GM21381 (cell line): Measurements from ENCODE around the gene IL18BP.

ENCODE experiments used
- ATAC-seq: cut with Tn5 transposase; IDR thresholded peaks from one replicate; pipeline ENCODE4 v1.9.1; 2021; ENCODE audit warnings: mild to moderate bottlenecking, moderate library complexity; ENCODE audit not compliant: unreplicated experiment

IL18BP gene

GRCh38 chr11:72040491-72041363 lies 42.0 kb downstream of the IL18BP start:
- ATAC-seq: no peak

GRCh38 chr11:72041364-72042063 lies 42.8 kb downstream of the IL18BP start:
- no peak for ATAC-seq

- no peak for ATAC-seq
Measured at GRCh38 chr11:72042064-72042745, 43.5 kb downstream of the IL18BP start.

- no peak for ATAC-seq
Measured at GRCh38 chr11:72045849-72046248, 47.1 kb downstream of the IL18BP start.

GRCh38 chr11:72048766-72049460 lies 50.2 kb downstream of the IL18BP start:
- ATAC-seq: no peak
